Osteoblast (primary cell): ENCODE measurements around the gene RFTN1. TPM values are rescaled to one million over a fixed set of nuclear protein-coding genes. Genes with fewer than 3 reads are reported as not detected.

Experiments
- DNase-seq: peaks from one replicate; pipeline ENCODE4 v3.0.0; 2011; ENCODE audit warnings: low spot score, mixed read lengths; ENCODE audit not compliant: insufficient read length; ENCODE audit errors: missing footprints
- H2AFZ ChIP-seq: 2 replicates; pipeline ENCODE4 v1.6.0; 2011; ENCODE audit warnings: mild to moderate bottlenecking, low read length
- H3K27ac ChIP-seq: 2 replicates; pipeline ENCODE4 v1.5.1; 2011; ENCODE audit warnings: mild to moderate bottlenecking, low read depth, low read length, moderate library complexity
- H3K27me3 ChIP-seq: 2 replicates; pipeline ENCODE4 v1.6.0; 2012; ENCODE audit warnings: mild to moderate bottlenecking, control low read depth, inconsistent platforms, low read length, moderate library complexity; ENCODE audit not compliant: insufficient read depth
- H3K36me3 ChIP-seq: 2 replicates; pipeline ENCODE4 v1.5.1; 2011; ENCODE audit warnings: mild to moderate bottlenecking, low read length, control low read depth, moderate library complexity; ENCODE audit not compliant: insufficient read depth
- H3K4me1 ChIP-seq: 2 replicates; pipeline ENCODE4 v1.5.1; 2011; ENCODE audit warnings: mild to moderate bottlenecking, low read length, control low read depth, moderate library complexity; ENCODE audit not compliant: insufficient read depth
- H3K4me2 ChIP-seq: 2 replicates; pipeline ENCODE4 v1.6.0; 2011; ENCODE audit warnings: mild to moderate bottlenecking, low read length; ENCODE audit not compliant: insufficient read depth
- H3K4me3 ChIP-seq: fragments of 200-600 bp; sonication (generic); 3 replicates; pipeline ENCODE4 v1.5.1; 2012; ENCODE audit warnings: mild to moderate bottlenecking, low read length, inconsistent platforms; ENCODE audit not compliant: insufficient read depth
- H3K79me2 ChIP-seq: 2 replicates; pipeline ENCODE4 v1.6.0; 2012; ENCODE audit warnings: mild to moderate bottlenecking, low read length, control low read depth, inconsistent platforms; ENCODE audit not compliant: insufficient read depth
- H3K9me3 ChIP-seq: 2 replicates; pipeline ENCODE4 v1.5.1; 2011; ENCODE audit warnings: low read depth, low read length, control low read depth
- H4K20me1 ChIP-seq: 2 replicates; pipeline ENCODE4 v1.6.0; 2012; ENCODE audit warnings: mild to moderate bottlenecking, low read length, control low read depth; ENCODE audit not compliant: insufficient read depth
- total RNA-seq: library from RNA; depleted of rRNA; stranded (reverse); fragments of >200 nt; gene quantifications from 2 replicates; pipeline ENCODE4 v1.2.3, GENCODE V29; 2012
- TF ChIP-seq, protein P1 (sequence below): IDR thresholded peaks from 2 replicates; pipeline ENCODE4 v1.5.1; 2011; ENCODE audit warnings: mild to moderate bottlenecking, low read depth, low read length, moderate library complexity; ENCODE audit errors: extremely low read depth

Gene RFTN1
- total RNA-seq, 1 donor = 99.2 TPM

DNA sequence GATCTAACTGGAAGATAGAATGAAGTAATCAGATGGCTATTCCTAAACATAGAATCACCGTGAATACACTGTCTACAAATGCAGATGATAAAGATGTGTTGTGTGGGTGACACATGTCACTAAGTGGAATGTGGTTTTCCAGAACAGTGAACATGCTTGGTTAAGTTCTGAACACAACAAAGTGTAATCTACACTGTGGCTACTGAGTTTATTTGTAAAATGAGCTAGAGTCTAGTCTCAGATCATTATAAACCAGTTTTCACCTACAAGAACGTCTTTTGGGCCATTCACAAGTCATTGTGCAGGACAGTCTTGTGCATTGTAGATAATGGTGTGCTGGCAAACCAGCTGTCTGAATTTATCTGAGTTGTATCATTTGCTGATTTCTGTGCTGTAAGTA is 213.2 kb downstream of the RFTN1 start:
- no peaks in the 10 kb centered on the region for H4K20me1 ChIP-seq
- H3K9me3 ChIP-seq = no peaks in the 10 kb centered on the region
- no peaks in the 10 kb centered on the region for H3K79me2 ChIP-seq
- no peak overlapping the region for H3K4me3 ChIP-seq
- TF ChIP-seq, protein P1, sequence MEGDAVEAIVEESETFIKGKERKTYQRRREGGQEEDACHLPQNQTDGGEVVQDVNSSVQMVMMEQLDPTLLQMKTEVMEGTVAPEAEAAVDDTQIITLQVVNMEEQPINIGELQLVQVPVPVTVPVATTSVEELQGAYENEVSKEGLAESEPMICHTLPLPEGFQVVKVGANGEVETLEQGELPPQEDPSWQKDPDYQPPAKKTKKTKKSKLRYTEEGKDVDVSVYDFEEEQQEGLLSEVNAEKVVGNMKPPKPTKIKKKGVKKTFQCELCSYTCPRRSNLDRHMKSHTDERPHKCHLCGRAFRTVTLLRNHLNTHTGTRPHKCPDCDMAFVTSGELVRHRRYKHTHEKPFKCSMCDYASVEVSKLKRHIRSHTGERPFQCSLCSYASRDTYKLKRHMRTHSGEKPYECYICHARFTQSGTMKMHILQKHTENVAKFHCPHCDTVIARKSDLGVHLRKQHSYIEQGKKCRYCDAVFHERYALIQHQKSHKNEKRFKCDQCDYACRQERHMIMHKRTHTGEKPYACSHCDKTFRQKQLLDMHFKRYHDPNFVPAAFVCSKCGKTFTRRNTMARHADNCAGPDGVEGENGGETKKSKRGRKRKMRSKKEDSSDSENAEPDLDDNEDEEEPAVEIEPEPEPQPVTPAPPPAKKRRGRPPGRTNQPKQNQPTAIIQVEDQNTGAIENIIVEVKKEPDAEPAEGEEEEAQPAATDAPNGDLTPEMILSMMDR = no peak
- no peak for DNase-seq
- H3K27me3 ChIP-seq = no peaks in the 10 kb centered on the region
- H3K4me1 ChIP-seq = peaks cover 8% of the 10 kb centered on the region
- no peak overlapping the region for H2AFZ ChIP-seq
- no peaks in the 10 kb centered on the region for H3K36me3 ChIP-seq
- no peak overlapping the region for H3K4me2 ChIP-seq
- H3K27ac ChIP-seq = no peak overlapping the region

DNA sequence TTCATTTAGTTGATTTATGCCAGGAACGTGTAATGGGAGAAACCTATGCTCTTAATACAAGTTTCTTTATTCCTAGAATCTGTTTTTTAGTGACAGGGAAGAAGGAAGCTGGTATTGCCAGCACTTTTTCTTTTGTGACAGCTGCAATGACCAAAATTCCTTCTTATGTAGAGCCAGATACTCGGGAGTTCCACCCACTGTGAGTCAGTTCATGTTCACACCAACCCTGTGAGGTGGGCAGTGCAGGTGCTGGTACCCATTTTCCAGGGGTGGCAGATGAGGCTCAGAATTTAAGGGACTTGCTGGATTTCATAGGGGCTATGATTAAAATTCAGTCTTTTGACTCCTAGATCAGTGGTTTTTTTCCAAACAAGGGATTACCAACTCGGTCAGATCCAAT is 213.8 kb downstream of the RFTN1 start:
- H3K9me3 ChIP-seq = no peaks in the 10 kb centered on the region
- TF ChIP-seq, protein P1 = no peak
- no peak overlapping the region for H3K4me2 ChIP-seq
- H3K79me2 ChIP-seq = no peaks in the 10 kb centered on the region
- H3K36me3 ChIP-seq = no peaks in the 10 kb centered on the region
- H4K20me1 ChIP-seq = no peaks in the 10 kb centered on the region
- H3K4me3 ChIP-seq = no peak overlapping the region
- no peak for DNase-seq
- no peak overlapping the region for H2AFZ ChIP-seq
- no peak overlapping the region for H3K27ac ChIP-seq
- H3K4me1 ChIP-seq = peaks cover 13% of the 10 kb centered on the region
- no peaks in the 10 kb centered on the region for H3K27me3 ChIP-seq

DNA sequence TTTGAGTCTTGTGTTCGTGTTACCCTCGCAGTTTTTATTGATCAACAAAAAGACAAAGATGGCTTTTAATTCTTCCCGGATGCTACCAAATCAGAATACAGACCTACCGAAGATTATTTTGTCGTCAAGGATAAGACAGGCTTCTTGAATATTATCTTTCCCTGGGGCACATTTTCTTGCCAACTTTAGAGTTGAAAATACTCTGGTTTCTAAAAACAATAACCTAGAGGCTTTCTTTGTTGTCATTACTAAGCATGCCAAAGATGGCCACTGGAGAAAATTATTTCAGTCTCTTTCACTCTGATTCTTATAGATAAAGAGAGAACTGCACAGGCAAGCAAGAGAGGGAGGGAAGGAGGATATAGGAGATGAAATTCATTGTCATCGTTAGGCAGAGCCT is 214.6 kb downstream of the RFTN1 start:
- Histone ChIP-seq H3K27me3 (no peaks in the 10 kb centered on the region), H4K20me1 (no peaks in the 10 kb centered on the region), H3K79me2 (no peaks in the 10 kb centered on the region), H3K27ac (peak overlapping the region; percentile 19), H3K9me3 (no peaks in the 10 kb centered on the region), H3K36me3 (no peaks in the 10 kb centered on the region), H2AFZ (no peak overlapping the region), H3K4me2 (peak overlapping the region; percentile 0), H3K4me1 (peaks cover 15% of the 10 kb centered on the region), H3K4me3 (no peak overlapping the region)
- TF ChIP-seq, protein P1 = no peak
- no peak for DNase-seq

DNA sequence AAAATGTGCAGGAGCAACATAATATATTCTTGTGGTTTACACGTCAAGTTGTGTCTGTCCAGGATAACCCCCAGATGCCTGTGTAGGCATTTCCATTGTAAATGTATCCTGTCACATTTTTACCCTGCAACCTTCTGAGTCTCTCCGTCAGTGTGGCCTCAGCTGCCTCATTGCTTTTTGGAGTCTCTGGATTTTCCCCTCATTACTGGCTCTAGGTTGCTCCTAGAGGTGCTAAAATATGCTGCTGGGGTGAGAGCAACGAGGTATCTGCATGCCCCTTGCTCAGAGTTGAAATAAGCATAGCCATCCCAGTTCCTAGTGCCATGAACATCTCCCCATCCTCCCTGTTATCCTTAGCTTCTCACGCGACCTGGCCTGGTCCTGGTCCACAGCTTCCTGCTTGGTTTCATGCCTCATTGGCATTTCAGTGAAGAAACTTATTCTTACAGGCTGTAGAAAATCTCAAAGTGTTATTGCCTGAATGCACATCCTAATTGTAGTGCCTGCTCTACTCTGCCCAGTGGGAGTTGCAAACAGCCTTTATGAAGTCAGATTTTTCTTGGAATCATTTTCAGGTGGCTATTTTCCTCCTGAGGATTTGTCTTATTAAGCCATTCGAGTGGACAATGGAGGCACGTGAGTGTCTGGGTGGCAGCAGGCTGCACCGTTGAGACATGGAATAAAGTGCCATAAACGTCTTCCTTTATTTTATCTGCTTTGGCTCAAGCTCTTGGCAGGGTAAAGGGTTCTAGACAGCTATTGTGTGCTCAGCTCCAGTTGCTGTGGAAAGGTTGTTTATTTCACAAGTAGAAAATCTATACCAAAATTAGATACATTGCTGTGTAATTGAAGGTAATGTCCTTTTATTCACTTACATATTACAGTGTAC is 215.3 kb downstream of the RFTN1 start:
- no peaks in the 10 kb centered on the region for H3K9me3 ChIP-seq
- H3K27ac ChIP-seq = peak overlapping the region; percentile 19
- no peaks in the 10 kb centered on the region for H3K79me2 ChIP-seq
- H3K4me3 ChIP-seq = no peak overlapping the region
- H4K20me1 ChIP-seq = no peaks in the 10 kb centered on the region
- DNase-seq = no peak
- H3K4me1 ChIP-seq = peaks cover 15% of the 10 kb centered on the region
- H3K36me3 ChIP-seq = no peaks in the 10 kb centered on the region
- H3K27me3 ChIP-seq = no peaks in the 10 kb centered on the region
- H3K4me2 ChIP-seq = peak overlapping the region; percentile 0
- H2AFZ ChIP-seq = no peak overlapping the region
- TF ChIP-seq, protein P1 = no peak
